ENCODE data around the gene TTLL4. TPM values are rescaled to one million over a fixed set of nuclear protein-coding genes. Genes with fewer than 3 reads are reported as not detected.

Gene TTLL4
- total and polyA plus RNA-seq, 4 donors = 18.6 to 30.5 (median 22.3) TPM

GRCh38 chr2:218709908-218710307, 727 bp upstream of the TTLL4 start:
- H3K36me3 ChIP-seq (ENCODE audit: control insufficient read depth in 4 of 4, insufficient read depth in 4 of 4, low read length in 4 of 4) = no peaks in the 10 kb centered on the region
- H3K9me3 ChIP-seq (ENCODE audit: control insufficient read depth in 4 of 4, insufficient read depth in 3 of 4, low read length in 3 of 4) = no peaks in the 10 kb centered on the region
- TF ChIP-seq CTCF (IDR thresholded peaks at IDR 0.05; ENCODE audit: control extremely low read depth, extremely low read depth) = no peak
- ATAC-seq (ENCODE audit: insufficient read depth, low FRiP score) (no peak), DNase-seq (no peak)
- no peak overlapping the region for H3K27ac ChIP-seq (ENCODE audit: low read depth in 1 of 2, low read length in 1 of 2)
- peaks cover 0 to 12% (median 3%) of the 10 kb centered on the region in 5 donors for H3K4me1 ChIP-seq (ENCODE audit: control insufficient read depth in 5 of 5, insufficient read depth in 5 of 5, low read length in 5 of 5)
- H3K27me3 ChIP-seq (ENCODE audit: control insufficient read depth in 3 of 3, insufficient read depth in 3 of 3, low read length in 2 of 3) = no peaks in the 10 kb centered on the region
- no peak overlapping the region for H3K9ac ChIP-seq (ENCODE audit: insufficient read depth in 1 of 2, low read length in 2 of 2)
- WGBS, 2 donors = 86 to 89% methylated on average over 8 of the region's 8 CpGs
- no peak overlapping the region for H3K4me3 ChIP-seq

GRCh38 chr2:218710334-218710686, 325 bp upstream of the TTLL4 start:
- ATAC-seq (ENCODE audit: insufficient read depth, low FRiP score) (no peak), DNase-seq (no peak)
- Histone ChIP-seq H3K36me3 (ENCODE audit: control insufficient read depth in 4 of 4, insufficient read depth in 4 of 4, low read length in 4 of 4) (no peaks in the 10 kb centered on the region), H3K9ac (ENCODE audit: insufficient read depth in 1 of 2, low read length in 2 of 2) (no peak overlapping the region), H3K4me1 (ENCODE audit: control insufficient read depth in 5 of 5, insufficient read depth in 5 of 5, low read length in 5 of 5) (peaks cover 0 to 16% (median 3%) of the 10 kb centered on the region in 5 donors), H3K27me3 (ENCODE audit: control insufficient read depth in 3 of 3, insufficient read depth in 3 of 3, low read length in 2 of 3) (no peaks in the 10 kb centered on the region), H3K4me3 (no peak overlapping the region), H3K27ac (ENCODE audit: low read depth in 1 of 2, low read length in 1 of 2) (no peak overlapping the region), H3K9me3 (ENCODE audit: control insufficient read depth in 4 of 4, insufficient read depth in 3 of 4, low read length in 3 of 4) (no peaks in the 10 kb centered on the region)
- TF ChIP-seq CTCF (IDR thresholded peaks at IDR 0.05; ENCODE audit: control extremely low read depth, extremely low read depth) = no peak
- 45 to 49% methylated on average over 14 of the region's 14 CpGs for WGBS, 2 donors

- WGBS, 2 donors = 10 to 20% methylated on average over 5 of the region's 5 CpGs
- peaks cover 0 to 3% (median 0%) of the 10 kb centered on the region in 4 donors for H3K36me3 ChIP-seq (ENCODE audit: control insufficient read depth in 4 of 4, insufficient read depth in 4 of 4, low read length in 4 of 4)
- peaks cover 0 to 17% (median 7%) of the 10 kb centered on the region in 5 donors for H3K4me1 ChIP-seq (ENCODE audit: control insufficient read depth in 5 of 5, insufficient read depth in 5 of 5, low read length in 5 of 5)
- no peaks in the 10 kb centered on the region for H3K27me3 ChIP-seq (ENCODE audit: control insufficient read depth in 3 of 3, insufficient read depth in 3 of 3, low read length in 2 of 3)
- peak overlapping the region; percentile 39 to 64 for H3K9ac ChIP-seq (ENCODE audit: insufficient read depth in 1 of 2, low read length in 2 of 2)
- H3K27ac ChIP-seq (ENCODE audit: low read depth in 1 of 2, low read length in 1 of 2) = no peak overlapping the region
- no peak for ATAC-seq (ENCODE audit: insufficient read depth, low FRiP score)
- TF ChIP-seq CTCF (IDR thresholded peaks at IDR 0.05; ENCODE audit: control extremely low read depth, extremely low read depth) = no peak
- no peaks in the 10 kb centered on the region for H3K9me3 ChIP-seq (ENCODE audit: control insufficient read depth in 4 of 4, insufficient read depth in 3 of 4, low read length in 3 of 4)
- DNase-seq = peak in 1 of 3 donors; percentile 14
- no peak overlapping the region for H3K4me3 ChIP-seq
These were observed 905 bp downstream of the TTLL4 start for GRCh38 chr2:218711550-218711929.

GRCh38 chr2:218713922-218714321, 3.3 kb downstream of the TTLL4 start:
- Histone ChIP-seq H3K4me3 (no peak overlapping the region), H3K9ac (ENCODE audit: insufficient read depth in 1 of 2, low read length in 2 of 2) (no peak overlapping the region), H3K27ac (ENCODE audit: low read depth in 1 of 2, low read length in 1 of 2) (no peak overlapping the region), H3K9me3 (ENCODE audit: control insufficient read depth in 4 of 4, insufficient read depth in 3 of 4, low read length in 3 of 4) (no peaks in the 10 kb centered on the region), H3K27me3 (ENCODE audit: control insufficient read depth in 3 of 3, insufficient read depth in 3 of 3, low read length in 2 of 3) (no peaks in the 10 kb centered on the region), H3K36me3 (ENCODE audit: control insufficient read depth in 4 of 4, insufficient read depth in 4 of 4, low read length in 4 of 4) (peaks cover 0 to 5% (median 0%) of the 10 kb centered on the region in 4 donors), H3K4me1 (ENCODE audit: control insufficient read depth in 5 of 5, insufficient read depth in 5 of 5, low read length in 5 of 5) (peaks cover 0 to 17% (median 7%) of the 10 kb centered on the region in 5 donors)
- DNase-seq = no peak
- ATAC-seq (ENCODE audit: insufficient read depth, low FRiP score) = no peak
- 79 to 95% methylated on average over 2 of the region's 2 CpGs for WGBS, 2 donors
- TF ChIP-seq CTCF (IDR thresholded peaks at IDR 0.05; ENCODE audit: control extremely low read depth, extremely low read depth) = no peak
